AG09319 (cell line): Measurements from ENCODE around the gene RHOT2.

Source experiments
- DNase-seq: peaks from one replicate; pipeline ENCODE4 v3.0.0-alpha.2; 2010; ENCODE audit warnings: low read depth; ENCODE audit errors: extremely low read depth
- CTCF ChIP-seq: IDR thresholded peaks from 2 replicates; pipeline ENCODE4 v1.5.1; 2011; ENCODE audit warnings: low read depth, mild to moderate bottlenecking, inconsistent platforms, low read length, moderate library complexity

Gene RHOT2

GRCh38 chr16:634051-634670 is 33.8 kb upstream of the RHOT2 start:
- no peak for TF ChIP-seq CTCF

GRCh38 chr16:634996-635395 is 32.9 kb upstream of the RHOT2 start:
- DNase-seq: no peak
- TF ChIP-seq CTCF: no peak

More at GRCh38 chr16:634051-634670, 33.8 kb upstream of the RHOT2 start:
- DNase-seq: no peak

- no peak for TF ChIP-seq CTCF
- DNase-seq: no peak
Observed at GRCh38 chr16:635573-636205, 32.2 kb upstream of the RHOT2 start.

GRCh38 chr16:636206-637080 is 31.5 kb upstream of the RHOT2 start, which contains the start of gene METTL26:
Gene METTL26 (minus strand): TSS chr16:636305. CDS start chr16:636290, 15 bp downstream.
- DNase-seq: peak; percentile 78
- TF ChIP-seq CTCF: no peak

GRCh38 chr16:637081-638018 is 30.6 kb upstream of the RHOT2 start:
- DNase-seq: peak; percentile 79
- TF ChIP-seq CTCF: no peak

- no peak for TF ChIP-seq CTCF
- no peak for DNase-seq
Observed at GRCh38 chr16:638034-638543, 29.8 kb upstream of the RHOT2 start.
